ENCODE results near the gene CASZ1. TPM values are rescaled to one million over a fixed set of nuclear protein-coding genes. Genes with fewer than 3 reads are reported as not detected.

Gene CASZ1
- total and polyA plus RNA-seq, 2 experiments from 2014 or later, result 6.2 to 6.7 TPM

GRCh38 chr1:10734962-10735544 is 61.4 kb downstream of the CASZ1 start:
- no peaks in the 10 kb centered on the region for H3F3A ChIP-seq (replicated peaks; ENCODE audit: low read depth)
- Mint-ChIP-seq H3K4me1 (peaks cover 47% of the 10 kb centered on the region), H3K27me3 (ENCODE audit: insufficient read depth, low read depth, poor library complexity) (peaks cover 7% of the 10 kb centered on the region), H3K27ac (no peak overlapping the region), H3K9me3 (no peaks in the 10 kb centered on the region; the same call in 2 of the 3 replicates), H3K4me3 (no peak overlapping the region; the same call in 2 of the 3 replicates), H3K36me3 (ENCODE audit: low read depth) (no peaks in the 10 kb centered on the region)
- peak; percentile 56 for ATAC-seq
- no peaks in the 10 kb centered on the region for H3K9me2 ChIP-seq (ENCODE audit: insufficient read depth)
- H3K36me3 ChIP-seq (ENCODE audit: insufficient read depth), result no peaks in the 10 kb centered on the region
- H3K4me1 ChIP-seq (ENCODE audit: insufficient read depth), result peaks cover 30% of the 10 kb centered on the region
- H3K4me2 ChIP-seq, result peak overlapping the region; percentile 27
- no peaks in the 10 kb centered on the region for H4K20me1 ChIP-seq (replicated peaks; ENCODE audit: insufficient read depth)
- H3K4me3 ChIP-seq, result 0 out of 2 replicates have a peak overlapping the region, but pooled peaks have one; percentile 1
- no peak for TF ChIP-seq JUNB (IDR thresholded peaks at IDR 0.05; ENCODE audit: unreplicated experiment)
- no peak for TF ChIP-seq REST (IDR thresholded peaks at IDR 0.05; ENCODE audit: unreplicated experiment)
- TF ChIP-seq ZNF331 (CRISPR knock-in tag; IDR thresholded peaks at IDR 0.05; ENCODE audit: low read depth), result no peak
- no peak for TF ChIP-seq ZNF114 (CRISPR knock-in tag; IDR thresholded peaks at IDR 0.05)
- TF ChIP-seq, protein P1, sequence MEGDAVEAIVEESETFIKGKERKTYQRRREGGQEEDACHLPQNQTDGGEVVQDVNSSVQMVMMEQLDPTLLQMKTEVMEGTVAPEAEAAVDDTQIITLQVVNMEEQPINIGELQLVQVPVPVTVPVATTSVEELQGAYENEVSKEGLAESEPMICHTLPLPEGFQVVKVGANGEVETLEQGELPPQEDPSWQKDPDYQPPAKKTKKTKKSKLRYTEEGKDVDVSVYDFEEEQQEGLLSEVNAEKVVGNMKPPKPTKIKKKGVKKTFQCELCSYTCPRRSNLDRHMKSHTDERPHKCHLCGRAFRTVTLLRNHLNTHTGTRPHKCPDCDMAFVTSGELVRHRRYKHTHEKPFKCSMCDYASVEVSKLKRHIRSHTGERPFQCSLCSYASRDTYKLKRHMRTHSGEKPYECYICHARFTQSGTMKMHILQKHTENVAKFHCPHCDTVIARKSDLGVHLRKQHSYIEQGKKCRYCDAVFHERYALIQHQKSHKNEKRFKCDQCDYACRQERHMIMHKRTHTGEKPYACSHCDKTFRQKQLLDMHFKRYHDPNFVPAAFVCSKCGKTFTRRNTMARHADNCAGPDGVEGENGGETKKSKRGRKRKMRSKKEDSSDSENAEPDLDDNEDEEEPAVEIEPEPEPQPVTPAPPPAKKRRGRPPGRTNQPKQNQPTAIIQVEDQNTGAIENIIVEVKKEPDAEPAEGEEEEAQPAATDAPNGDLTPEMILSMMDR (conservative IDR thresholded peaks at IDR 0.05; ENCODE audit: low read depth in 2 of 2), result no peak
- TF ChIP-seq, protein P2, sequence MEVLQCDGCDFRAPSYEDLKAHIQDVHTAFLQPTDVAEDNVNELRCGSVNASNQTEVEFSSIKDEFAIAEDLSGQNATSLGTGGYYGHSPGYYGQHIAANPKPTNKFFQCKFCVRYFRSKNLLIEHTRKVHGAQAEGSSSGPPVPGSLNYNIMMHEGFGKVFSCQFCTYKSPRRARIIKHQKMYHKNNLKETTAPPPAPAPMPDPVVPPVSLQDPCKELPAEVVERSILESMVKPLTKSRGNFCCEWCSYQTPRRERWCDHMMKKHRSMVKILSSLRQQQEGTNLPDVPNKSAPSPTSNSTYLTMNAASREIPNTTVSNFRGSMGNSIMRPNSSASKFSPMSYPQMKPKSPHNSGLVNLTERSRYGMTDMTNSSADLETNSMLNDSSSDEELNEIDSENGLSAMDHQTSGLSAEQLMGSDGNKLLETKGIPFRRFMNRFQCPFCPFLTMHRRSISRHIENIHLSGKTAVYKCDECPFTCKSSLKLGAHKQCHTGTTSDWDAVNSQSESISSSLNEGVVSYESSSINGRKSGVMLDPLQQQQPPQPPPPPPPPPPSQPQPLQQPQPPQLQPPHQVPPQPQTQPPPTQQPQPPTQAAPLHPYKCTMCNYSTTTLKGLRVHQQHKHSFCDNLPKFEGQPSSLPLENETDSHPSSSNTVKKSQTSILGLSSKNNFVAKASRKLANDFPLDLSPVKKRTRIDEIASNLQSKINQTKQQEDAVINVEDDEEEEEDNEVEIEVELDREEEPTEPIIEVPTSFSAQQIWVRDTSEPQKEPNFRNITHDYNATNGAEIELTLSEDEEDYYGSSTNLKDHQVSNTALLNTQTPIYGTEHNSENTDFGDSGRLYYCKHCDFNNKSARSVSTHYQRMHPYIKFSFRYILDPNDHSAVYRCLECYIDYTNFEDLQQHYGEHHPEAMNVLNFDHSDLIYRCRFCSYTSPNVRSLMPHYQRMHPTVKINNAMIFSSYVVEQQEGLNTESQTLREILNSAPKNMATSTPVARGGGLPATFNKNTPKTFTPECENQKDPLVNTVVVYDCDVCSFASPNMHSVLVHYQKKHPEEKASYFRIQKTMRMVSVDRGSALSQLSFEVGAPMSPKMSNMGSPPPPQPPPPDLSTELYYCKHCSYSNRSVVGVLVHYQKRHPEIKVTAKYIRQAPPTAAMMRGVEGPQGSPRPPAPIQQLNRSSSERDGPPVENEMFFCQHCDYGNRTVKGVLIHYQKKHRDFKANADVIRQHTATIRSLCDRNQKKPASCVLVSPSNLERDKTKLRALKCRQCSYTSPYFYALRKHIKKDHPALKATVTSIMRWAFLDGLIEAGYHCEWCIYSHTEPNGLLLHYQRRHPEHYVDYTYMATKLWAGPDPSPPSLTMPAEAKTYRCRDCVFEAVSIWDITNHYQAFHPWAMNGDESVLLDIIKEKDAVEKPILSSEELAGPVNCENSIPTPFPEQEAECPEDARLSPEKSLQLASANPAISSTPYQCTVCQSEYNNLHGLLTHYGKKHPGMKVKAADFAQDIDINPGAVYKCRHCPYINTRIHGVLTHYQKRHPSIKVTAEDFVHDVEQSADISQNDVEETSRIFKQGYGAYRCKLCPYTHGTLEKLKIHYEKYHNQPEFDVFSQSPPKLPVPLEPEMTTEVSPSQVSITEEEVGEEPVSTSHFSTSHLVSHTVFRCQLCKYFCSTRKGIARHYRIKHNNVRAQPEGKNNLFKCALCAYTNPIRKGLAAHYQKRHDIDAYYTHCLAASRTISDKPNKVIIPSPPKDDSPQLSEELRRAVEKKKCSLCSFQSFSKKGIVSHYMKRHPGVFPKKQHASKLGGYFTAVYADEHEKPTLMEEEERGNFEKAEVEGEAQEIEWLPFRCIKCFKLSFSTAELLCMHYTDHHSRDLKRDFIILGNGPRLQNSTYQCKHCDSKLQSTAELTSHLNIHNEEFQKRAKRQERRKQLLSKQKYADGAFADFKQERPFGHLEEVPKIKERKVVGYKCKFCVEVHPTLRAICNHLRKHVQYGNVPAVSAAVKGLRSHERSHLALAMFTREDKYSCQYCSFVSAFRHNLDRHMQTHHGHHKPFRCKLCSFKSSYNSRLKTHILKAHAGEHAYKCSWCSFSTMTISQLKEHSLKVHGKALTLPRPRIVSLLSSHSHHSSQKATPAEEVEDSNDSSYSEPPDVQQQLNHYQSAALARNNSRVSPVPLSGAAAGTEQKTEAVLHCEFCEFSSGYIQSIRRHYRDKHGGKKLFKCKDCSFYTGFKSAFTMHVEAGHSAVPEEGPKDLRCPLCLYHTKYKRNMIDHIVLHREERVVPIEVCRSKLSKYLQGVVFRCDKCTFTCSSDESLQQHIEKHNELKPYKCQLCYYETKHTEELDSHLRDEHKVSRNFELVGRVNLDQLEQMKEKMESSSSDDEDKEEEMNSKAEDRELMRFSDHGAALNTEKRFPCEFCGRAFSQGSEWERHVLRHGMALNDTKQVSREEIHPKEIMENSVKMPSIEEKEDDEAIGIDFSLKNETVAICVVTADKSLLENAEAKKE (CRISPR knock-in tag; IDR thresholded peaks at IDR 0.05), result no peak
- TF ChIP-seq ETS1 (IDR thresholded peaks at IDR 0.05), result no peak
- no peak for TF ChIP-seq STAT1 (IDR thresholded peaks at IDR 0.05; ENCODE audit: unreplicated experiment)
- TF ChIP-seq EZH2phosphoT487 (IDR thresholded peaks at IDR 0.05; ENCODE audit: unreplicated experiment), result no peak
- TF ChIP-seq NANOG (IDR thresholded peaks at IDR 0.05; ENCODE audit: borderline replicate concordance), result no peak
- TF ChIP-seq EZH2 (IDR thresholded peaks at IDR 0.05; ENCODE audit: low read depth, unreplicated experiment), result no peak
- TF ChIP-seq CREB1 (CRISPR knock-in tag; IDR thresholded peaks at IDR 0.05; ENCODE audit: low read depth), result no peak
- TF ChIP-seq POLR2AphosphoS5 (IDR thresholded peaks at IDR 0.05; ENCODE audit: low read depth), result no peak
- H3K79me2 ChIP-seq (replicated peaks; ENCODE audit: insufficient read depth), result no peaks in the 10 kb centered on the region
- peak; percentile 60 for DNase-seq (ENCODE audit: low spot score)
- no peaks in the 10 kb centered on the region for H3K27me3 ChIP-seq (ENCODE audit: insufficient read depth)
- peak overlapping the region; percentile 45; the same call in 1 of the 2 replicates for H3K27ac ChIP-seq (ENCODE audit: low read depth)
- no peak overlapping the region for H2AFZ ChIP-seq
